Activated T-helper 17 cell treated with anti-CD3 and anti-CD28 coated beads, Interleukin-2, amount 50 U/mL, for 72 hours (primary cell): ENCODE measurements around the gene TMEM242. TPM values are rescaled to one million over a fixed set of nuclear protein-coding genes. Genes with fewer than 3 reads are reported as not detected.

ENCODE experiments used
- ATAC-seq: fragments of 150-1000 bp; cut with Tn5 transposase; replicated peaks from 2 replicates; pipeline ENCODE4 v1.10.0; 2021; ENCODE audit warnings: mild to moderate bottlenecking, moderate library complexity
- H3K27ac Mint-ChIP-seq: one replicate; pipeline ENCODE4 v1.8.0; 2022; ENCODE audit warnings: mixed read lengths
- H3K27me3 Mint-ChIP-seq: one replicate; pipeline ENCODE4 v1.8.0; 2022; ENCODE audit warnings: mixed read lengths
- H3K36me3 Mint-ChIP-seq: one replicate; pipeline ENCODE4 v1.8.0; 2022; ENCODE audit warnings: low read depth, mild to moderate bottlenecking, mixed read lengths
- H3K4me1 Mint-ChIP-seq: one replicate; pipeline ENCODE4 v1.8.0; 2022; ENCODE audit warnings: mixed read lengths
- H3K4me3 Mint-ChIP-seq: one replicate; pipeline ENCODE4 v1.8.0; 2022; ENCODE audit warnings: mild to moderate bottlenecking, mixed read lengths
- H3K9me3 Mint-ChIP-seq: one replicate; pipeline ENCODE4 v1.8.0; 2022; ENCODE audit warnings: mixed read lengths
- total RNA-seq, 2 donors: library from RNA; stranded (reverse); gene quantifications; one replicate each; pipeline ENCODE4 v1.2.3, GENCODE V29; 2022

Gene TMEM242
- total RNA-seq, 2 donors from 2014 or later = 5.1 to 6.2 TPM

DNA sequence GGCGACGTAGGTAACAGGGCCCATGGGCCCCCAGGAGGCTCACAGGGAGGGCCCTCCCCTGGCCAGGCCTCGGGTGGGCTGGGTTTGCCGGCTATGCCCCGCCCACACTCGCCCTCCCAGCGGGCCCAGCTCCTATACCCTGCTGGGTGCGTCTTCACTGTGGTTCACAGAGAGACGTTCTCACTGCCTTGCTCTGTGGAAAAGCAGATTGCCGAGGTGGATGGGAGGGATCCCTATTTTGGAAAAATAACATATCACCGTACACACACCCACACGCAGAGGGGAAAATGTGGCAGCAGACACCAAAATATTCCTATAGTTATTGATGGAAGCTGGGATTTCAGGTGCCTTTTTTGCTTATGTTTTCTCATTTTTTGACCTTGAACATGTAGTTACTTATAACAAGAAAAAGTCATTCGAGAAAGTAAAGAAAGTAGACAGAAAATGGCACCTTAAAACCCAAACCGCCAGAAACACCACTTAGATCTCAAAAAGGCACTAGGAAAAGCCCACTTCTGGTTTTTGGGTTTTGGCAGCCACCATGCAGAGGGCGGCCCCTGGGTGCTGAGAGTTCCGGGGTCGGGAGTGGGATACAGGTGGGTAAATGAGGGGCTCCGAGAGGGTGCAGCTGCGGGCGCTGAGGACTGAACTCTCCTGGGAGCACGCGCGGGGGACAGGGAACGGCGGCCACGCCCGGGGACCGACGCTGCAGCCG, 49.4 kb downstream of the TMEM242 start:
- Mint-ChIP-seq H3K4me1 (peaks cover 11% of the 10 kb centered on the region), H3K36me3 (no peaks in the 10 kb centered on the region), H3K27me3 (no peaks in the 10 kb centered on the region), H3K9me3 (peaks cover 9% of the 10 kb centered on the region), H3K4me3 (peak overlapping the region; percentile 85), H3K27ac (peak overlapping the region; percentile 88)
- ATAC-seq = peak; percentile 46

DNA sequence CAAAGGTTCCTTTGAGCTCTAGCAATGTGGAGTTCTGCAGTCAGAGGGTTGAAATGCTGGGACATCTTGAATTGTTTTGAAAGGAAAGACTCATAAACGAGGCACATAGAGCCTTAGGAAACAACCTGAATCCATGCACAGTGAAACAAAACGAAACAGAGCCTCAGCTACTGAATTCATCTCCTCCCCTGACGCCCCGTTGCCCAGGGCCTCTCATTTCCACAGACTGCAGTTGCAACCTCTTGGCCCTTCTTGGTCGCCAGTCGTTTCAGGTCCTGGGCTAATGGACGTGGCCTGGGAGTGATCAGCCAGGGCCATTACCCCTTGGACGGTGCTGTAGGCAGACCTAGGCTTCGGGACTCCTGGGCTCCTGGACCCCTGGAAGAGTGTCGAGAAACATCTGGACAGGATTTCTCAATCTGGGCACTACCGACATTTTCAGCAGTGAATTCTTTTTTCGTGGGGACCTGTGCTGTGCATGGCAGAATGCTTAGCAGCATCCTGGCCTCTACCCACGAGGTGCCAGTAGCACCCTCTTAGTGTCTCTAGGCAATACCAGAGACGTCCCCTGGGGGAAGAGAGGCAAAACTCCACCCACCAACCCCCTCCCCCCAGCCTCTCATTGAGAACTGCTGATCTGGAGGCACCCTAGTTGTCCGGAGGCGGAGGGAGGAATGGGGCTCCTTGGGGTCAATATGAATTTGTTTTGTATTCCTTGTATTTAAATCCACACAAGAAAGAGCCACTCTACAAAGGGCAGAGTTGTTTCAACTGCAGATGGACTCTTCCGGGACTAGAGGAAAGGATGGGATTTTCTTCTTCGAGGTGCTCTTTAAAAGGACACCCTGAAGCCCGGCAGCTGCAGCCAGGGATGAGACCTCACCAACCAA, 50.2 kb downstream of the TMEM242 start:
- Mint-ChIP-seq H3K27ac (peak overlapping the region; percentile 88), H3K4me1 (peaks cover 11% of the 10 kb centered on the region), H3K4me3 (peak overlapping the region; percentile 85), H3K9me3 (peaks cover 9% of the 10 kb centered on the region), H3K27me3 (no peaks in the 10 kb centered on the region), H3K36me3 (no peaks in the 10 kb centered on the region)
- no peak for ATAC-seq

DNA sequence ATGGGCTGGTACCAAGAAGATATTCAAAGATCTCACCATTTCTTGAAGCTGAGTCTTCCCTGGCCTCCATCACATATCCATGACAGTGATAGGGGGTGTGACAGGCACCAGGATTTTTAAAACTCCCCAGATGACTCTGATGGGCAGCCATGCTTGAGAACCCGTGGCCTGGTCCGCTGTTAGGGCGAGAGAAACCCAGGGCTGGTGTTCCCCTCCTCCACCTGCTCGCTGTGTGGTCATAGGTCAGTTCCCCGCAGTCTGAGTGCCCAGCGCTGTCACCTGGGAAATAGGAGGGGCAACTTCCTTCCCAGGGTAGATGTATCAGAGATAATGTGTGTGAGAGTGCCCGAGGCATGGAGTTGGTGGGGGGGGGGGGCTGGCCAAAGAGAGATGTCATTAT, 50.9 kb downstream of the TMEM242 start:
- peaks cover 11% of the 10 kb centered on the region for H3K4me1 Mint-ChIP-seq
- H3K9me3 Mint-ChIP-seq = peaks cover 9% of the 10 kb centered on the region
- no peaks in the 10 kb centered on the region for H3K36me3 Mint-ChIP-seq
- H3K4me3 Mint-ChIP-seq = no peak overlapping the region
- no peak overlapping the region for H3K27ac Mint-ChIP-seq
- no peak for ATAC-seq
- H3K27me3 Mint-ChIP-seq = no peaks in the 10 kb centered on the region

- Mint-ChIP-seq H3K27ac (no peak overlapping the region), H3K9me3 (peaks cover 9% of the 10 kb centered on the region), H3K27me3 (no peaks in the 10 kb centered on the region), H3K4me3 (no peak overlapping the region), H3K4me1 (peaks cover 11% of the 10 kb centered on the region), H3K36me3 (no peaks in the 10 kb centered on the region)
- no peak for ATAC-seq
Measured at GRCh38 chr6:157271911-157272310, 51.4 kb downstream of the TMEM242 start.

DNA sequence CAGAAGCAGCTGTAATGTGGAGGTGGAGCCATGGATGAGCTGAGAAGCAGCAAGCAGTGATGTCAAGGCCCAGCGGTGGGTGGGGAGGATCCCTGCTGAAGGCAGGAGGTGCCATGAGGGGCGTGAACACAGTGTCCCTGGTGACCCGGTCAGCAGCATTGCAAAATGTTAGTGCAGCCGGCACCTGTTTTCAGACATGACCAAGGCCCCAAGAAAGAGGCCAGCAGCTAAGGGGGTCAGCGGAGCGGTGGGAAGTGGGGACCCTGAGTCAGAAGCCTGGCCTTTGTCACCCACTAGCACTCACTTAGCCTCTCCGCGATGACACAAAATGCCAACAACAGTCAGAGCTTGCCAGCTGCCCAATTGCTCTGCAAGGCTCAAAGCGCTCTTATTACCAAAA, 51.9 kb downstream of the TMEM242 start:
- no peak overlapping the region for H3K4me3 Mint-ChIP-seq
- H3K27ac Mint-ChIP-seq = no peak overlapping the region
- no peaks in the 10 kb centered on the region for H3K36me3 Mint-ChIP-seq
- H3K27me3 Mint-ChIP-seq = no peaks in the 10 kb centered on the region
- H3K9me3 Mint-ChIP-seq = peaks cover 9% of the 10 kb centered on the region
- ATAC-seq = no peak
- H3K4me1 Mint-ChIP-seq = peaks cover 11% of the 10 kb centered on the region

DNA sequence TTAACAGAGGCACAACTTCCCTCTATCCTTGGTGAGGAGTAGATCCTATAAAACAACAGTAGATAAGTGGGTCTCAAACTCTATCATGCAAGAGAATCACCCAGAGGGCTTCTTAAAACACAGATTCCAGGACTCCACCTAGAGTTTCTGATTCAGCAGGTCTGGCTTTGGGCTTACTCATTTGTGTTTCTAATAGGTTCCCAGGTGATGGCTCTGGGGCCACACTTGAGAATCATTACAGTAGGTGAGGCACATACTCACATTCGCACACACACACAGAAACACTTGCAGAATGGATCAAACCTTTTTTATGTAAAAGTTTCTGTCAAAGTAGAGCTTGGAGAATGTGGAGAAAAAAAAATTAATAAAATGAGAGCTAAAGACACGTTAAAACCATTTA, 52.4 kb downstream of the TMEM242 start:
- Mint-ChIP-seq H3K9me3 (peaks cover 9% of the 10 kb centered on the region), H3K36me3 (no peaks in the 10 kb centered on the region), H3K4me3 (no peak overlapping the region), H3K27ac (no peak overlapping the region), H3K27me3 (no peaks in the 10 kb centered on the region), H3K4me1 (peaks cover 11% of the 10 kb centered on the region)
- ATAC-seq = no peak

- Mint-ChIP-seq H3K9me3 (peaks cover 9% of the 10 kb centered on the region), H3K4me1 (peaks cover 11% of the 10 kb centered on the region), H3K36me3 (no peaks in the 10 kb centered on the region), H3K4me3 (no peak overlapping the region), H3K27ac (no peak overlapping the region), H3K27me3 (no peaks in the 10 kb centered on the region)
- no peak for ATAC-seq
Measured at GRCh38 chr6:157270308-157270707, 53.0 kb downstream of the TMEM242 start.

- no peaks in the 10 kb centered on the region for H3K36me3 Mint-ChIP-seq
- H3K4me1 Mint-ChIP-seq = peaks cover 11% of the 10 kb centered on the region
- H3K27ac Mint-ChIP-seq = no peak overlapping the region
- no peaks in the 10 kb centered on the region for H3K27me3 Mint-ChIP-seq
- no peak overlapping the region for H3K4me3 Mint-ChIP-seq
- no peak for ATAC-seq
- peaks cover 9% of the 10 kb centered on the region for H3K9me3 Mint-ChIP-seq
Measured at GRCh38 chr6:157269261-157269794, 54.0 kb downstream of the TMEM242 start.

DNA sequence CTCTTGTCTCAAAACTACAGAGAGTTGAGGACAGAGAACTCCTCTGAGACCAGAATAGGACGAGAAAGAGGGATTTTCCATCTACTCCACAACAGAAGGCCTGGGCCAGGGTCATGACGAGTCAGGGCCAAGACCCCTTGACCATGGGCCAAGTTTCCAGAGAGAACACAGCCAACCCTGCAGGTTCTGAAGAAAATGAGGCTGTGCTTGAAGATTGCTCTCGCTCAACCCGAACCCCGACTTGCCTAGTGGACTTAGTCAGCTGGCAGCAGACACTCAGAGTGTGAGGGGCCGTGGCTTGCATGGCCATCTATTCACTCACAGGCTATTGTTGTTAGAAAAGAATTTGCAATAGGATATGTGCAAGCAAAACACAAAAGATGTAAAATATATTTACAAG, 54.5 kb downstream of the TMEM242 start:
- H3K36me3 Mint-ChIP-seq = no peaks in the 10 kb centered on the region
- H3K27me3 Mint-ChIP-seq = no peaks in the 10 kb centered on the region
- H3K9me3 Mint-ChIP-seq = peaks cover 9% of the 10 kb centered on the region
- ATAC-seq = no peak
- H3K27ac Mint-ChIP-seq = no peak overlapping the region
- peaks cover 9% of the 10 kb centered on the region for H3K4me1 Mint-ChIP-seq
- H3K4me3 Mint-ChIP-seq = no peak overlapping the region

DNA sequence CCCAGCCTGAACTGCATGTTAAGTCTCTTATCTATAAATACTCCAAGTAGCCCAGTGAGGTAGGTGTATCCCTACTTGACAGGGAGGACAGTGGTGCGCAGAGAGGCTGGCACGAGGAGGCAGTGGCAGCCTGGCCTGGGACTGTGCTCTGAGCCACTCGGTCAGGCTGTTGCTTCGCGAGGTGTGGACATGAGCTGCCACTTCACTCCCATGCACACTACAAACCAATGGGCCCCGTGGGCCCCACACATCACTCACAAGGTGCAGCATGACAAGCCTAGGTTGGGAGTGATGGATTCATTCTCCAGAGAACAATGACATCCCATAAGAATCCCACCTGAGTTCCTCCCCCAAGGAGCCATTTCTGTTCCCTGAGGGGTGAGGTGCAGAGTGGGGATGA, 54.9 kb downstream of the TMEM242 start:
- H3K36me3 Mint-ChIP-seq = no peaks in the 10 kb centered on the region
- peaks cover 9% of the 10 kb centered on the region for H3K9me3 Mint-ChIP-seq
- H3K4me3 Mint-ChIP-seq = no peak overlapping the region
- H3K4me1 Mint-ChIP-seq = peaks cover 7% of the 10 kb centered on the region
- ATAC-seq = no peak
- H3K27me3 Mint-ChIP-seq = no peaks in the 10 kb centered on the region
- H3K27ac Mint-ChIP-seq = no peak overlapping the region

GRCh38 chr6:157267654-157268053, 55.7 kb downstream of the TMEM242 start:
- Mint-ChIP-seq H3K27ac (no peak overlapping the region), H3K36me3 (no peaks in the 10 kb centered on the region), H3K9me3 (peaks cover 9% of the 10 kb centered on the region), H3K4me1 (peaks cover 7% of the 10 kb centered on the region), H3K27me3 (no peaks in the 10 kb centered on the region), H3K4me3 (no peak overlapping the region)
- ATAC-seq = no peak

DNA sequence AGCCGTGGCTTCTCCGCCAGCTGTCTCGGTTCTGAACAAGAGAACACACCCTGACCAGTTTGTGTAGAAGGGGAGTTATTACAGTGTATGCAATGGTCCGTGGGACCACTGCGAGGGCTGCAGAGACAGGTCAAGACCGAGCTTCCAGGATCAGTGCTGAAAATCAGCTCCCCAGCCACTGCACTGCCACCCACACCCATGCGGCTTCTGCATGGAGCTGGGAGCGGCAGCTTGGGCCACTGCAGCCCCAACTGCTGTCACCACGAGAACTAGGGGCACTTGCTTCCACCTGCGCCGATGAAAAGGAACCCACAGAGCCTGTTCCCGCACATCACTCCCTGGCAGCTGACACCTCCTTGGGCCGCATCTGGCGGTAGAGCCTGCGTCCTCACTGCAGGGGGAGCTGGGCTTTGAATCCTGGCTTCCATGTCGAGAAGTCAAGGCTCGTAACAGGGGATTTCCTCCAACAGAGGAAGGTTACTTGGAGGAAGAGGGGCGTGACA, 56.2 kb downstream of the TMEM242 start:
- no peak overlapping the region for H3K4me3 Mint-ChIP-seq
- H3K27ac Mint-ChIP-seq = no peak overlapping the region
- no peak for ATAC-seq
- peaks cover 9% of the 10 kb centered on the region for H3K9me3 Mint-ChIP-seq
- H3K36me3 Mint-ChIP-seq = no peaks in the 10 kb centered on the region
- H3K27me3 Mint-ChIP-seq = no peaks in the 10 kb centered on the region
- peaks cover 7% of the 10 kb centered on the region for H3K4me1 Mint-ChIP-seq

GRCh38 chr6:157266274-157267101, 56.8 kb downstream of the TMEM242 start:
- Mint-ChIP-seq H3K36me3 (no peaks in the 10 kb centered on the region), H3K27me3 (no peaks in the 10 kb centered on the region), H3K4me1 (peaks cover 7% of the 10 kb centered on the region), H3K9me3 (peaks cover 9% of the 10 kb centered on the region), H3K27ac (no peak overlapping the region), H3K4me3 (no peak overlapping the region)
- no peak for ATAC-seq

DNA sequence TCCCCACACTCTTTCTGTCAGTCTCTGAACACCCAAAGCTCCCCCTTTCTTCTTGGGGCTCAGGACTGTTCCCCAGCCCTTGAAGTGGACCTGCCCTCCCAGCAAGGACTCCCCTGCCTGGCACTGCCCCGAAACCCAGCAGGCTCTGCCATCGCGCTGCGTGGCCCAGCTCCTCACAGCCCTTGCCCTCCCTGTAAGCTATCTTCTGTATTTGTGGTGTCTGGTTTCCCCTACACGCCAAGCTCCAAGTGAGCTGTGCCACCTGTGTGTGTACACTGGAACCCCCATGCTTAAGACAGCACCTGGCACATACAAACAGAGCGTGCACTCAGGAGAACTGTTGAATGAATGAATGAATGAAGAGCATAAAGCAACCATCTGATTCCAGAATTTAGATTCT, 57.7 kb downstream of the TMEM242 start:
- H3K4me1 Mint-ChIP-seq = peaks cover 7% of the 10 kb centered on the region
- H3K4me3 Mint-ChIP-seq = no peak overlapping the region
- no peaks in the 10 kb centered on the region for H3K36me3 Mint-ChIP-seq
- no peak overlapping the region for H3K27ac Mint-ChIP-seq
- no peaks in the 10 kb centered on the region for H3K27me3 Mint-ChIP-seq
- ATAC-seq = no peak
- H3K9me3 Mint-ChIP-seq = peaks cover 9% of the 10 kb centered on the region
